Endothelial cell of coronary artery (primary cell): ENCODE data around the gene SDCCAG8. TPM values are rescaled to one million over a fixed set of nuclear protein-coding genes. Genes with fewer than 3 reads are reported as not detected.

Source experiments
- total RNA-seq: library from RNA; depleted of rRNA; stranded (reverse); fragments of >200 nt; gene quantifications from 2 replicates; pipeline ENCODE4 v1.2.3, GENCODE V29; 2014

SDCCAG8 gene
- 39.0 and 48.5 TPM in 2 replicates for total RNA-seq

GRCh38 chr1:243255791-243256512, at the start of gene SDCCAG8:
Gene SDCCAG8 (plus strand): TSS chr1:243256041. CDS start chr1:243256174, 133 bp downstream.

DNA sequence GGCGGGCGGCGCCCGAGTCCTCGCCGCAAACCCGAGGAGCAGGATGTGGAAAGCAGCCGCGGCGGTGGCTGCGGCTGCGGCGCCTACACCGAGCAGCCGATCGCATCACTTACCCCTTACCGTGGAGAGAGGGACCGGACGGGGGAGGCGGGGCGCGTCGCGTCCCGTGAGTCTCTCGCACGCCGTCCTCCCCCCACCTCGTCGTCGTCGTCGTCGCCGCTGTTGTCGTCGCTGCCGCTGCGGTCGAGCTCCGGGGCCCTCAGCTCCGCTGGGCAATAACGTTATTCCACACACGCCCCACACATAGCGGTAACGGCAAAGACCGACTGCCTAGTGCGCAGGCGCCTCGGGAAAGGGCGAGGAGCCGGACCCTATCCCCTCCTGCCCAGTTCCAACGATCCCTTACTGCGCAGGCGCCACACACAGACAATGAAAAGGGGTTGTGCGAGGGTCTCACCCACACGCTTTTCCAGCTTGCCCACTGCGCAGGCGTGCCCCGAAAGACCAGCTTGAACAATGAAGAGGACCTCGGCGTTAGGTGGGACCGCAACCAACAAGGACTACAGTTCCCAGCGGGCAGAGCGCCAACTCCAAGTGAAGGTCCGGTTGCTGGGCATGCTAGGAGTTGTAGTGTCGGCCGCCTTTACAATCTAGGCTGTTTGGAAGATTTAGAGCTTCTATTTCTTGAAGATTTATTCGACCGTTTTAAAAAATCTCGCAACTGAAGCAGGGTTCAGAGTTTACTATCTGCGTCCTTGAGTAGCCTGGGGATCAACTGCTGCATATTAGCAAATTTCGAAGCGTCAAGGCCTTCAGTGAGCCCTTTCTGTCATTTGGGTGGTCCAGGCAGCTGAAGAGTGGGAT, 682 bp upstream of the SDCCAG8 start, which contains the start of gene CEP170:
Gene CEP170, minus strand, starts transcription at position 355 of the 864 bp plus-strand sequence. CDS start 30,001 bp downstream, outside the sequence.

Other genes starting within 250 kb of the SDCCAG8 start
- 154 and 156 TPM in 2 replicates for gene CEP170, start 760 bp upstream of the SDCCAG8 start, total RNA-seq